Astrocyte of the spinal cord (primary cell): Measurements from ENCODE around the gene INPP5D.
"Not testable (repeated sequence)": the region's sequence is repeated elsewhere in the genome, so short reads cannot be mapped to it uniquely, and the experiment has no call there.

ENCODE experiments used
- DNase-seq: peaks from one replicate; pipeline ENCODE4 v3.0.0; 2011; ENCODE audit warnings: low read depth, low spot score
- H3K4me3 ChIP-seq: 2 replicates; pipeline ENCODE4 v1.5.1; 2011; ENCODE audit warnings: low read depth, mild to moderate bottlenecking, low read length, moderate library complexity
- in situ Hi-C: cut with HindIII; loops from 2 replicates; pipeline ENCODE4 v1.10.0; 2017; ENCODE audit warnings: low sequenced_read_pairs
- TF ChIP-seq, protein P1 (sequence below): IDR thresholded peaks from 2 replicates; pipeline ENCODE4 v1.5.1; 2012; ENCODE audit warnings: low read depth, mild to moderate bottlenecking, low read length, inconsistent platforms

The INPP5D gene

DNA sequence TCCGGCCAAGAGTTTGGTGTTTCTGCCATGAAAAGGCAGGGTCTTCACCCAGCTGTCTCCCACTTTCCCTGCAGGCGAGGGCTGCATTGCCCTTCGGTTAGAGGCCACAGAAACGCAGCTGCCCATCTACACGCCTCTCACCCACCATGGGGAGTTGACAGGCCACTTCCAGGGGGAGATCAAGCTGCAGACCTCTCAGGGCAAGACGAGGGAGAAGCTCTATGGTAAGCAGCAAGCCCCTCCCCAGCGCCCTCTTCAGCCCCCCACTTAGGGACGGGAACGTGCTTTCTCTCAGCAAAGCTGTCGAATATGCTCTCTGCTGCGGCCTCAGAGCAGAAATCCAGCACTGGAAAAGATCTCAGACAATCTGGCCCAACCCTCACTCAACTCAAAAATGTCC, 133.6 kb downstream of the INPP5D start:
- TF ChIP-seq, protein P1, sequence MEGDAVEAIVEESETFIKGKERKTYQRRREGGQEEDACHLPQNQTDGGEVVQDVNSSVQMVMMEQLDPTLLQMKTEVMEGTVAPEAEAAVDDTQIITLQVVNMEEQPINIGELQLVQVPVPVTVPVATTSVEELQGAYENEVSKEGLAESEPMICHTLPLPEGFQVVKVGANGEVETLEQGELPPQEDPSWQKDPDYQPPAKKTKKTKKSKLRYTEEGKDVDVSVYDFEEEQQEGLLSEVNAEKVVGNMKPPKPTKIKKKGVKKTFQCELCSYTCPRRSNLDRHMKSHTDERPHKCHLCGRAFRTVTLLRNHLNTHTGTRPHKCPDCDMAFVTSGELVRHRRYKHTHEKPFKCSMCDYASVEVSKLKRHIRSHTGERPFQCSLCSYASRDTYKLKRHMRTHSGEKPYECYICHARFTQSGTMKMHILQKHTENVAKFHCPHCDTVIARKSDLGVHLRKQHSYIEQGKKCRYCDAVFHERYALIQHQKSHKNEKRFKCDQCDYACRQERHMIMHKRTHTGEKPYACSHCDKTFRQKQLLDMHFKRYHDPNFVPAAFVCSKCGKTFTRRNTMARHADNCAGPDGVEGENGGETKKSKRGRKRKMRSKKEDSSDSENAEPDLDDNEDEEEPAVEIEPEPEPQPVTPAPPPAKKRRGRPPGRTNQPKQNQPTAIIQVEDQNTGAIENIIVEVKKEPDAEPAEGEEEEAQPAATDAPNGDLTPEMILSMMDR, result no peak
- in situ Hi-C loops, result no loop called here
- no peak for DNase-seq
- H3K4me3 ChIP-seq, result no peak overlapping the region

GRCh38 chr2:233195027-233195426, 134.9 kb downstream of the INPP5D start:
- TF ChIP-seq, protein P1, result no peak
- H3K4me3 ChIP-seq, result no peak overlapping the region
- DNase-seq, result no peak
- in situ Hi-C loops, result no loop called here

DNA sequence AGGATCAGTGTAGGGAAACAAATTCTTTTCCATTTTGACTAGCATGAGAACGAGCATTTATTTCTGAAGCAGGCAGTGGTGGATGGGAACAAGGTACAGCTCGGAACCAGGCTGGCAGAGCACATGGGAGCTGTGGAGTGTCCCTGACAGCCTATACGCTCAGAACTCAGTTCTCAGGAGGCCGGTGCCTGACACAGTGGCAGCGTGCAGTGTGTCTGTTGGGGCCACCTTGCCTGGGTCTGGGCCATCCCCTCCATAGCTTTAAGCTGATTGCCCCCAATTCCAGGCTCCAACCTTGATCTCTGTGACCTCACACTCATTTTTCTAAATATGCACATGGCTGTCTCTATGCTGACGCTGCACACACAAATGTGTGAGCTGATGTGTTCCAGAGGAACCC, 136.9 kb downstream of the INPP5D start:
- TF ChIP-seq, protein P1, result no peak
- in situ Hi-C loops, result no loop called here
- no peak for DNase-seq
- no peak overlapping the region for H3K4me3 ChIP-seq

DNA sequence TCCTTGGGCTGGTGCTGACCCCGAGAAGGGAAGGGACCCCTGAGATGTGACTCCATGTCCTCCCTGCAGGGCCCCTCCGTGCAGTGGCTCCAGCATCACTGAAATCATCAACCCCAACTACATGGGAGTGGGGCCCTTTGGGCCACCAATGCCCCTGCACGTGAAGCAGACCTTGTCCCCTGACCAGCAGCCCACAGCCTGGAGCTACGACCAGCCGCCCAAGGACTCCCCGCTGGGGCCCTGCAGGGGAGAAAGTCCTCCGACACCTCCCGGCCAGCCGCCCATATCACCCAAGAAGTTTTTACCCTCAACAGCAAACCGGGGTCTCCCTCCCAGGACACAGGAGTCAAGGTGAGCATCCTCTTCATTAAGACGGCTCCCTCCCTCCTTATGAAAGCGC, 137.9 kb downstream of the INPP5D start:
- in situ Hi-C loops, result no loop called here
- TF ChIP-seq, protein P1, result no peak
- DNase-seq, result no peak
- no peak overlapping the region for H3K4me3 ChIP-seq

- H3K4me3 ChIP-seq, result no peak overlapping the region
- TF ChIP-seq, protein P1, result no peak
- no peak for DNase-seq
- in situ Hi-C loops, result no loop called here
These were observed 139.7 kb downstream of the INPP5D start for GRCh38 chr2:233199870-233200269.

GRCh38 chr2:233200790-233201189, 140.6 kb downstream of the INPP5D start:
- in situ Hi-C loops, result not testable (repeated sequence)

GRCh38 chr2:233201258-233202013, 141.3 kb downstream of the INPP5D start:
- DNase-seq, result no peak
- no peak overlapping the region for H3K4me3 ChIP-seq
- TF ChIP-seq, protein P1, result no peak
- in situ Hi-C loops, result no loop called here

More at GRCh38 chr2:233200790-233201189, 140.6 kb downstream of the INPP5D start:
- not testable (repeated sequence) for DNase-seq, H3K4me3 ChIP-seq
